ENCODE data around the gene TTYH2. TPM values are rescaled to one million over a fixed set of nuclear protein-coding genes. Genes with fewer than 3 reads are reported as not detected.

Gene TTYH2
- total and polyA plus RNA-seq, 10 of the 15 experiments (the other 5 are each of a cell fraction or from before 2014, with no cell fraction given): 0.26 to 25.2 (median 6.6) TPM

- Histone ChIP-seq H3K36me3 (ENCODE audit: control insufficient read depth in 2 of 2, insufficient read depth in 2 of 2, low read length in 1 of 2) (no peaks in the 10 kb centered on the region; a peak in 1 of 4 replicates), H3K9ac (ENCODE audit: control insufficient read depth, insufficient read depth, low read length) (no peak overlapping the region), H4K20me1 (ENCODE audit: control insufficient read depth, insufficient read depth) (no peaks in the 10 kb centered on the region), H2AFZ (ENCODE audit: control insufficient read depth, low read depth, low read length) (no peak overlapping the region), H3K4me1 (ENCODE audit: control insufficient read depth, insufficient read depth, low read length) (no peaks in the 10 kb centered on the region), H3K79me2 (ENCODE audit: control insufficient read depth, insufficient read depth, low read length) (no peaks in the 10 kb centered on the region), H3K4me2 (ENCODE audit: control insufficient read depth, insufficient read depth) (no peak overlapping the region), H3K27ac (ENCODE audit: control insufficient read depth, insufficient read depth) (no peak overlapping the region), H3K4me3 (no peak overlapping the region), H3K9me3 (replicated peaks; ENCODE audit: control insufficient read depth, insufficient read depth, low read length) (no peaks in the 10 kb centered on the region), H3K27me3 (replicated peaks in 1 of 2; ENCODE audit: control insufficient read depth in 2 of 2, insufficient read depth in 2 of 2, low read length in 1 of 2) (no peaks in the 10 kb centered on the region)
- CTCF ChIA-PET: no interaction called here
- in situ Hi-C loops (cut with MboI): no loop called here
- FAIRE-seq (no peak), DNase-seq (ENCODE audit: low read depth, low spot score) (no peak), ATAC-seq (no peak)
- SMC1A ChIA-PET (ENCODE audit: uncharacterized antibody, unreplicated experiment): interaction anchor here (0.6 kb wide), 1 partner anchor 631 kb away, joined by 3 read pairs; no protein-coding TSS in a partner anchor
- BruUV-seq (replicated peaks): no TSS peak
- RAD21 ChIA-PET (ENCODE audit: unreplicated experiment): no interaction called here
- TF ChIP-seq ATF2 (IDR thresholded peaks at IDR 0.05; ENCODE audit: low read length): no peak
- no peak for TF ChIP-seq SIN3A (IDR thresholded peaks at IDR 0.05; ENCODE audit: low read depth, low read length)
- TF ChIP-seq PAX8 (IDR thresholded peaks at IDR 0.05): no peak
- no peak for TF ChIP-seq BACH1 (IDR thresholded peaks at IDR 0.05; ENCODE audit: borderline replicate concordance)
- TF ChIP-seq RAD51 (IDR thresholded peaks at IDR 0.05): no peak
- no peak for TF ChIP-seq USF1 (IDR thresholded peaks at IDR 0.05; ENCODE audit: borderline replicate concordance, extremely low read length, insufficient read depth, low read depth, low read length)
- TF ChIP-seq ZNF592 (IDR thresholded peaks at IDR 0.05): no peak
- no peak for TF ChIP-seq ZZZ3 (IDR thresholded peaks at IDR 0.05; ENCODE audit: control insufficient read depth, insufficient read length, low read depth)
- no peak for TF ChIP-seq EGR1 (IDR thresholded peaks at IDR 0.05; ENCODE audit: borderline replicate concordance in 1 of 2, low read depth in 2 of 2, low read length in 2 of 2)
- no peak for TF ChIP-seq KDM1A (IDR thresholded peaks at IDR 0.05; ENCODE audit: borderline replicate concordance)
- no peak for TF ChIP-seq BRCA1 (IDR thresholded peaks at IDR 0.05; ENCODE audit: low read depth, low read length)
- no peak for TF ChIP-seq PAX5 (IDR thresholded peaks at IDR 0.05; ENCODE audit: borderline replicate concordance, low read depth, low read length)
- no peak for TF ChIP-seq FOS (IDR thresholded peaks at IDR 0.05; ENCODE audit: borderline replicate concordance, extremely low read depth, insufficient read length)
- no peak for TF ChIP-seq IRF5 (IDR thresholded peaks at IDR 0.05; ENCODE audit: borderline replicate concordance)
- no peak for TF ChIP-seq HCFC1 (IDR thresholded peaks at IDR 0.05; ENCODE audit: low read length)
- 22% methylated on average over 6 of the region's 6 CpGs for WGBS (ENCODE audit: insufficient coverage, insufficient replicate concordance, low lambda C conversion rate, missing lambda C conversion rate)
- intact Hi-C loops (cut with micrococcal nuclease; ENCODE audit: unreplicated experiment): no loop called here
- POLR2A ChIA-PET: no interaction called here
Observed at GRCh38 chr17:74226252-74226651, 12.9 kb downstream of the TTYH2 start.

Data from GM12878 (cell line).